SK-N-DZ (cell line): ENCODE data around the gene FGA.

Experiments
- DNase-seq: peaks from one replicate; pipeline ENCODE4 v3.0.0-alpha.2; 2015; ENCODE audit warnings: low spot score
- small RNA-seq, 2 experiments: library from RNA; depleted of rRNA; stranded (forward); fragments of <200 nt; gene quantifications; one replicate each; pipeline ENCODE3, GENCODE V24; 2014

FGA gene

DNA sequence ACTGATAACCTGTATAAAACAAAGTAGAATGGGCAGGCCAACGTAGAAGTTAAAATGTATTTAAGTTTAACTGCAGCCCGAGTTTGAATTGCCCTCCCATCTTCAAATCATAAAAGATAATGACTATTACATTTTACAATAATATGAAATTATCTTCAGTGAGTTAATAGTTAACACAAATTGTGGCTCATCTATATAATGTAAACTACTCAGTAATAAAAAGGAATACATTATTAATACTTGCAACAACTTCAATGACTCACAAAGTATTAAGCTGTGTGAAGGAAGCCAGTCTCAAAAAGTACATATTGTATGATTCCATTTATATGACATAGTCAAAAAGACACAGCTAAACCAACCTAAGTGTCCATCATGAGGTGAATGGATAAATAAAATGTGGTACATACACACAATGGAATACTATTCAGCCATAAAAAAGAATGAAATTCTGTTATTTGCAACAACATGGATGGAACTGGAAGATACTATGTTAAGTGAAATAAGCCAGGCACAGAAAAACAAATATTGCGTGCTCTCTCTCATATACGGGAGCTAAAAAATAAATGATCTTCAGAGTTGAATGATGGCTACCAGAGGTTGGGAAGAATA lies 48.2 kb downstream of the FGA start:
- no peak for DNase-seq

Small RNAs within 50 kb of the gene (small RNA-seq; reads per million reads assigned to genes)
- 0 reads per million in 2 experiments for gene RNU6-1285P
